PC-3 (cell line): ENCODE measurements around the gene CYB561D1. TPM values are rescaled to one million over a fixed set of nuclear protein-coding genes. Genes with fewer than 3 reads are reported as not detected.

Experiments used
- ATAC-seq: fragments of 200-7000 bp; cut with Tn5 transposase; 2 replicates; pipeline ENCODE4 v1.9.1; 2020; ENCODE audit warnings: mild to moderate bottlenecking, moderate library complexity
- BruUV-seq: library from RNA; stranded (reverse); fragments of 400-500 nt; replicated peaks from 2 replicates; lab custom pipeline; 2021; lab: Mats Ljungman, UMichigan
- CTCF ChIA-PET: fragments of 300-600 bp; sonication (Branson Sonifier 250); formaldehyde crosslinking; loops from one replicate; lab custom pipeline; 2022; ENCODE audit warnings: antibody characterized with exemption; lab: Charles Lee
- POLR2A ChIA-PET: fragments of 300-600 bp; sonication (Branson Sonifier 250); formaldehyde crosslinking; loops from one replicate; lab custom pipeline; 2022; ENCODE audit warnings: antibody characterized with exemption; ENCODE audit not compliant: unreplicated experiment; lab: Charles Lee
- DNase-seq: peaks from one replicate; pipeline ENCODE4 v3.0.0-alpha.2; 2015
- H2AFZ ChIP-seq: fragments of 300-600 bp; sonication (generic); 2 replicates; pipeline ENCODE4 v1.6.0; 2016; ENCODE audit warnings: antibody characterized with exemption, low read length
- H3F3A ChIP-seq: fragments of 300-600 bp; sonication (generic); one replicate; pipeline ENCODE4 v1.6.0; 2017; ENCODE audit warnings: antibody characterized with exemption, low read length, control low read depth, mild to moderate bottlenecking; ENCODE audit not compliant: unreplicated experiment
- H3K27ac ChIP-seq: fragments of 300-600 bp; sonication (generic); 2 replicates; pipeline ENCODE4 v1.5.1; 2016; ENCODE audit warnings: mild to moderate bottlenecking, low read length
- H3K27me3 ChIP-seq: fragments of 300-600 bp; sonication (generic); 2 replicates; pipeline ENCODE4 v1.6.1; 2016; ENCODE audit warnings: low read length, mixed read lengths
- H3K36me3 ChIP-seq: fragments of 300-600 bp; sonication (generic); 2 replicates; pipeline ENCODE4 v1.6.1; 2016; ENCODE audit warnings: low read depth, mixed run types, low read length, mixed read lengths
- H3K4me1 ChIP-seq: fragments of 300-600 bp; sonication (generic); 2 replicates; pipeline ENCODE4 v1.5.1; 2016; ENCODE audit warnings: low read length; ENCODE audit not compliant: insufficient read depth
- H3K4me2 ChIP-seq: fragments of 300-600 bp; sonication (generic); 2 replicates; pipeline ENCODE4 v1.6.0; 2016; ENCODE audit warnings: low read length
- H3K4me3 ChIP-seq: fragments of 300-600 bp; sonication (generic); 2 replicates; pipeline ENCODE4 v1.5.1; 2016; ENCODE audit warnings: mild to moderate bottlenecking, low read length, mixed read lengths
- H3K79me2 ChIP-seq: fragments of 300-600 bp; sonication (generic); 2 replicates; pipeline ENCODE4 v1.6.1; 2017; ENCODE audit warnings: low read length, mixed read lengths
- H3K9ac ChIP-seq: fragments of 300-600 bp; sonication (generic); 2 replicates; pipeline ENCODE4 v1.6.0; 2016; ENCODE audit warnings: mild to moderate bottlenecking, low read length
- H3K9me2 ChIP-seq: fragments of 300-600 bp; sonication (generic); replicated peaks from 2 replicates; pipeline ENCODE4 v1.6.1; 2016; ENCODE audit warnings: mixed run types, low read length, mixed read lengths
- H3K9me3 ChIP-seq: fragments of 300-600 bp; sonication (generic); 2 replicates; pipeline ENCODE4 v1.6.1; 2016; ENCODE audit warnings: low read length, mixed read lengths
- H4K20me1 ChIP-seq: fragments of 300-600 bp; sonication (generic); 2 replicates; pipeline ENCODE4 v1.6.1; 2016; ENCODE audit warnings: low read length, mixed read lengths
- EZH2 ChIP-seq: fragments of 300-600 bp; sonication (generic); IDR thresholded peaks from one replicate; pipeline ENCODE4 v1.6.1; 2017; ENCODE audit warnings: antibody characterized with exemption, mild to moderate bottlenecking, low read length; ENCODE audit not compliant: unreplicated experiment
- EZH2phosphoT487 ChIP-seq: fragments of 300-600 bp; sonication (generic); IDR thresholded peaks from 2 replicates; pipeline ENCODE4 v1.6.1; 2018; ENCODE audit warnings: mild to moderate bottlenecking, antibody characterized with exemption, low read length, borderline replicate concordance
- intact Hi-C: fragments of 100-400 bp; cut with micrococcal nuclease; formaldehyde crosslinking; loops from 2 replicates; pipeline ENCODE4 v1.9.0; 2023
- total RNA-seq: library from RNA; depleted of rRNA; stranded (reverse); fragments of >200 nt; gene quantifications from 2 replicates; pipeline ENCODE4 v1.2.3, GENCODE V29; 2014
- TF ChIP-seq, protein P1 (sequence below): fragments of 300-600 bp; sonication (generic); conservative IDR thresholded peaks from 2 replicates; pipeline ENCODE4 v1.5.1; 2017; ENCODE audit warnings: antibody characterized with exemption, low read depth, mild to moderate bottlenecking, low read length

Gene CYB561D1
- total RNA-seq, 1 experiment from 2014 or later: 2.7 TPM

GRCh38 chr1:109528712-109529111 is 34.8 kb downstream of the CYB561D1 start:
- Histone ChIP-seq H3K9ac (no peak overlapping the region), H3K36me3 (no peaks in the 10 kb centered on the region), H3K4me1 (no peaks in the 10 kb centered on the region), H3F3A (no peaks in the 10 kb centered on the region), H3K79me2 (no peaks in the 10 kb centered on the region), H3K4me2 (no peak overlapping the region), H2AFZ (no peak overlapping the region), H3K9me3 (no peaks in the 10 kb centered on the region), H3K27me3 (0 out of 2 replicates have a peak, but pooled peaks cover 8% of the 10 kb centered on the region), H4K20me1 (no peaks in the 10 kb centered on the region), H3K27ac (no peak overlapping the region), H3K4me3 (no peak overlapping the region), H3K9me2 (no peaks in the 10 kb centered on the region)
- intact Hi-C loops: no loop called here
- no TSS peak for BruUV-seq
- DNase-seq (no peak), ATAC-seq (no peak)
- POLR2A ChIA-PET: no interaction called here
- no peak for TF ChIP-seq EZH2phosphoT487
- TF ChIP-seq, protein P1, sequence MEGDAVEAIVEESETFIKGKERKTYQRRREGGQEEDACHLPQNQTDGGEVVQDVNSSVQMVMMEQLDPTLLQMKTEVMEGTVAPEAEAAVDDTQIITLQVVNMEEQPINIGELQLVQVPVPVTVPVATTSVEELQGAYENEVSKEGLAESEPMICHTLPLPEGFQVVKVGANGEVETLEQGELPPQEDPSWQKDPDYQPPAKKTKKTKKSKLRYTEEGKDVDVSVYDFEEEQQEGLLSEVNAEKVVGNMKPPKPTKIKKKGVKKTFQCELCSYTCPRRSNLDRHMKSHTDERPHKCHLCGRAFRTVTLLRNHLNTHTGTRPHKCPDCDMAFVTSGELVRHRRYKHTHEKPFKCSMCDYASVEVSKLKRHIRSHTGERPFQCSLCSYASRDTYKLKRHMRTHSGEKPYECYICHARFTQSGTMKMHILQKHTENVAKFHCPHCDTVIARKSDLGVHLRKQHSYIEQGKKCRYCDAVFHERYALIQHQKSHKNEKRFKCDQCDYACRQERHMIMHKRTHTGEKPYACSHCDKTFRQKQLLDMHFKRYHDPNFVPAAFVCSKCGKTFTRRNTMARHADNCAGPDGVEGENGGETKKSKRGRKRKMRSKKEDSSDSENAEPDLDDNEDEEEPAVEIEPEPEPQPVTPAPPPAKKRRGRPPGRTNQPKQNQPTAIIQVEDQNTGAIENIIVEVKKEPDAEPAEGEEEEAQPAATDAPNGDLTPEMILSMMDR: no peak
- no peak for TF ChIP-seq EZH2
- CTCF ChIA-PET: interaction anchor here (1.1 kb wide), 1 partner anchor 38 kb away, joined by 3 read pairs; no protein-coding TSS in a partner anchor

GRCh38 chr1:109529881-109530456 is 36.1 kb downstream of the CYB561D1 start:
- intact Hi-C loops: no loop called here
- Histone ChIP-seq H3F3A (no peaks in the 10 kb centered on the region), H3K27me3 (0 out of 2 replicates have a peak, but pooled peaks cover 8% of the 10 kb centered on the region), H3K36me3 (no peaks in the 10 kb centered on the region), H4K20me1 (no peaks in the 10 kb centered on the region), H3K4me1 (no peaks in the 10 kb centered on the region), H3K9me3 (no peaks in the 10 kb centered on the region), H2AFZ (no peak overlapping the region), H3K27ac (no peak overlapping the region), H3K9ac (no peak overlapping the region), H3K9me2 (no peaks in the 10 kb centered on the region), H3K79me2 (no peaks in the 10 kb centered on the region), H3K4me3 (no peak overlapping the region), H3K4me2 (no peak overlapping the region)
- CTCF ChIA-PET: interaction anchor here (1.1 kb wide), 1 partner anchor 46 kb away, joined by 6 read pairs; the partner anchor contains the start of gene ATXN7L2
- ATAC-seq: no peak
- no peak for DNase-seq
- POLR2A ChIA-PET: no interaction called here
- TF ChIP-seq EZH2phosphoT487 (no peak), EZH2 (no peak)
- TF ChIP-seq, protein P1: no peak
- no TSS peak for BruUV-seq

DNA sequence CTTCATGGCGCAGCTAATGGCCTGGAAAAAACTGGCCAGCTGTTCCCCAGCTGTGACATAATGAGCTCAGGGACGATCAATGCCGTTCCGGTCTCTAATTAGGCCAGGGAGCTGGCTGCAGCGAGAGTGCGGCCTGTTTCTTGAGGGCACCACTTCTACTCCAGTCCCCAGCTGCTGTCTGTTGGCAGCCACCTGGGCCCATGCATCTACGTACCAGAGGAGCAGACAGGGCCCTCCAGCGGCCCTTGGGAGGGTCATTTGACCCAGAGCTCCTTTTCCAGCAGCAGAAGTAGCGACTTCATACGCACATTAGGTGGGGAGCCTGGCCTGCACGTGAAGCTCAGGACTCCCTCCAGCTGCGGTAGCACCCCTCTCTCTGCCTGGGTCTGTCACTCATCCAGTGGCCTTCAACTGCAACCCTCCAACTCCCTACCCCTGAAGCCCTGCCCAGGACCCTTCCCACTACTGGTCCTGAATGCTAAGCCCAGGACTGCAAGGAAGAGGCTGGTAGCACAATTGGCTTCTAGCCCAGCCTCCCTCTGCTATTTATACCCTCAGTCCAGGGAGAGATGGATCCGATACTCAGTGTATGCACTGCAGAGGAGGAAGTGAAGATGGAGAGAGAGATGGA is 36.7 kb downstream of the CYB561D1 start:
- H3K27me3 ChIP-seq: 0 out of 2 replicates have a peak, but pooled peaks cover 8% of the 10 kb centered on the region
- H3K36me3 ChIP-seq: no peaks in the 10 kb centered on the region
- no peak overlapping the region for H3K9ac ChIP-seq
- H3K9me2 ChIP-seq: no peaks in the 10 kb centered on the region
- intact Hi-C loops: no loop called here
- no peaks in the 10 kb centered on the region for H3F3A ChIP-seq
- no peaks in the 10 kb centered on the region for H3K9me3 ChIP-seq
- H4K20me1 ChIP-seq: no peaks in the 10 kb centered on the region
- H3K79me2 ChIP-seq: no peaks in the 10 kb centered on the region
- TF ChIP-seq EZH2: no peak
- H3K4me3 ChIP-seq: no peak overlapping the region
- CTCF ChIA-PET: interaction anchor here (1.1 kb wide), 1 partner anchor 47 kb away, joined by 6 read pairs; the partner anchor contains the start of gene ATXN7L2
- POLR2A ChIA-PET: no interaction called here
- ATAC-seq: no peak
- no peak for DNase-seq
- no TSS peak for BruUV-seq
- no peak overlapping the region for H2AFZ ChIP-seq
- H3K4me1 ChIP-seq: no peaks in the 10 kb centered on the region
- no peak overlapping the region for H3K4me2 ChIP-seq
- no peak overlapping the region for H3K27ac ChIP-seq
